ENCODE results near the gene TMEFF2.
A peak's percentile ranks its signal among the peaks of the same experiment; 100 is the strongest.
"Not testable (repeated sequence)": the region's sequence is repeated elsewhere in the genome, so short reads cannot be mapped to it uniquely, and the experiment has no call there.

TMEFF2 gene

DNA sequence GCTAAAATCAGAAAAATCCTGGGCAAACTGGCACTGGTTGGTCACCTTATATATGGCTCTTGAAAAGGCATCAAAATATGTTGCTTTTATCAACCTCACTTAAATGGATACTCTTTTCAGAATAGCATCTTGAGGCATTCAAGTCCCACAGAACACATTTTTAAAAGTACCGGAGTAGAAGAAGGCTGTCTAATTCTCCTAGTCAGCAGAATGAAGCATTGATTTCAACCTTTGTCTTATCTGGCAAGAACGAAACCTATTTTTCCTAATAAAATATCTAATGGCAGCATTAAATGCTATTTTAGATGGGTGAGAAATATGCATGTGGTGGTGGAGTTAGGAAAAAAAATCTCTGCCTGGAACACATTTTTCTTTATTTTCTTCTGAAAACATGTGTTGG lies 27.8 kb downstream of the TMEFF2 start:
- no peak for DNase-seq

DNA sequence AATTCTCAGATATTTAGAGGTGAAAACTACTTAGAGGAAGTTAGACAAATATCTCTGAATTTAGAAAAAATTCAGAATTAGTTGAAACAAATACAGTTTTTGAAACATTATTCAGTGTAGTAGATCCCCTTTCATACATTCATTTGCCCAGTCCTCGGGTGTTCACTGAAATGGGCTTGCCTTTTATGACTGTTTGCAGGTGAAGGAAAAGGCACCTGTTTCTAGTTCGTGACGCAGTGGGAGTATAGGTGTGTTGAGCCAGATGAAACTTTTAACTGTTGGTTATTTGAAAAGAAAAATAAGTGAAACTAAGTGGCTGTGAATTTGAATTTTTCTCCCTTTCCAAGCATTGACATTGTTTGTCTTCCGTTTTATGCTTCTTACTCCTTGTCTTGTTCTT lies 28.9 kb downstream of the TMEFF2 start:
- DNase-seq = no peak

DNA sequence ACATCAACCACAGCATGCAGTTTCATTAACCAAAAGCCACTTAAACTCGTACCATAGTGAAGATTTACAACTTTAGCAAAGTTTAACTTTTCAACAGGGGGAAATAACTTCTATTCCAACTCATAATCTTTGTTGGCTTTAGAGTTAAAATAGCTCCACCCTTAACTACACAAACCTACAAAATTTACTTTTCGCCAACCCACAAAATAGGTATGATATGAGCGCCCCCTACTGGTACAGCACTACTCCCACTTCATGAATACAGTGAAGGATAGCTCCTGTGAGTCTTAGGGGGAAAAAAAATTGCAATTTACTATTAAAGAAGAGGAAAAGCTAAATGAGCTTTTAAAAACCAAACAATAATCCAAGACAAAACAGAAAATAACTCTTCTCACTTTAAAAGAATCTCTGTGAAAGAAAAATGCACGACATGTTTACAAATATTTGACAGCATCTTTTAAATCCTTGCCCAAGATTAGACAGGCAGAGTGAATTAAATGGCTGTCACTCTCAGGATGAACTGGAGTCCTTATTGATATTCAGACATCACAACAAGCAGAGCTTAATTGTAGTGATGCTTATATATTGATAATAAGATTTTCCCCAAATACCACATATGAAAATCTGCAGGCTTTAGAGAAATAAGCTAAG lies 32.2 kb downstream of the TMEFF2 start:
- peak; percentile 73 for DNase-seq

DNA sequence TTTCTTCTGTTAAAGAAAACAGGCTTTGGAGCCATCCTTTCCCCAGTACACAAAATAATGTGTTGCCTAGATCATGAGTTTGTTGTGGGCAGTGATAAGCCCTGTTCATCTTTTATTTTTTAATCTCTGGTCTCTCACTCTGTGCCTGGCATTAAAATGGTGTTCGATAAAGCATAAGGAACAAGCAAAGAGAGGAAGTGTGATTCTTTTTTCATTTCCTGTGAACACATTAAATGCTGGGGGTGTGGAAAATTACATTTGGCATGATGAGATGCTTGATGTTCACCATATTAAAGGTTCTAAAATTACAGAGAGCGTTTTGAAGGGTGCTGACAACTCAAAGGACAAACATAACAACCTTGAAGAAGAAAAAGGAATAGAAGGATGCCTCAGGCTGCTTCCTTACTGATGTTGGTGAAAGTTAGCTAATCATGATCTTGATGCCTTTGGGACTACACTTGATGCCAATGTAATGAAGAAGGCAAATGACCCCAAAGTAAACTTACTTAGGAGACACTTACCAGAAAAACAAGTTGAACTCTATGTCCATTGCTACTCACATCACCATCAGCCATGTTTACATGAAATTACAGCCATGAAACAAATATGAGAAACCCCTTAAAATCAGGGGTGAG lies 33.0 kb downstream of the TMEFF2 start:
- DNase-seq = no peak

DNA sequence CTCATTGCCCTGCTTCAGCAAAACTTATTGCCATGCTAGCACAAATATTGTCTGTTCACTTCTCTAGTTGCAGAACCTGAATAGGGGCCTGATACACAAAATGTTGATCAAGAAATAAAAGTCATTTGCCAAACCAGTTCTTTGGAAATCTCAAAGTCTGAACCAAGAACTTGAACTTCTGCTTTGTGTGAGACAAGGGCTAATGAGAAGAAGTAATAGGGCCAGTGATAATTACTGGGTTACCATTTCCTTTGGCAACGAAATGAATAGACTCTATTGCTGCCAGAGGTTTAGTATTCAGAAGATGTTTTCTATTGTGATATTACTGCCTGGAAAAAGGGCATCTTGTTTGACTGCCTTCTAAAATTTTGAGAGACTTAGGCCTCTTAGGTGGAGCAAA lies 35.0 kb downstream of the TMEFF2 start:
- no peak for DNase-seq

DNA sequence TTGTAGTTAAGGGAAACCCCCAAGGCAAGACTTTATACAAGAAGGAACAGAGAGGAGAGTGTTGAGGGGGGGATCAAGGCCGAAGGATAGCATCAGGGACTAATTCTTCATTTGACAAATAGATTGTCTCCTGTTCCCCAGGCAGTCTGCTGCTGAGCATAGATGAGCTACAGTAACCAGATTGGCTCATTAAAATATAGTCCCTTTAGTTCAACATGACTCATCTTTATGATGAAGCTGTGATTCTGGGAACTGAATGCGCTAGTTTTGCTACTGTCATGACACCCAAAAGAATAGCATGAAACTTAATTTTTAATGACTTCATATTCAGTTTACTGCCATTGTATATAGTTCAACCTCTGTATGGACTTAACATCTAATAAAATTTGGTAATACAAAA lies 35.5 kb downstream of the TMEFF2 start:
- no peak for DNase-seq

DNA sequence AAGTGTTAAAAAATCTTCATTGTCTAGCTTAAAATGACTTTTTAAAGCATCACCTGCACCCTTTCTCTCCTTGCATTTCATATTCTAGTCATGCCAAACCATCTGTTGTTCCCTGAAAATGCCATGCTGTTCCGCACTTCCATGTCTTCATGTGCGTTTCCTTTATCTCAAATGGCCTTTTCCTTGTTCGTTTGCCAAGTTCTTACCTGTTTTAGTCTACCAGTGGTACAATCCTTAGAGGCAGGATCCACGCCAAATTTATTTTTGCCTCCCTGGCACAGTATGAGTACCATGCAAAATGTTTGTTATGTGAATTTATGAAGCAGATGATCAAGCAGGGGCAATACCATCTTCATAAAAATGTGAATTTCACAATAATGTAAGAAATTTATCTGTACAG lies 37.0 kb downstream of the TMEFF2 start:
- no peak for DNase-seq

DNA sequence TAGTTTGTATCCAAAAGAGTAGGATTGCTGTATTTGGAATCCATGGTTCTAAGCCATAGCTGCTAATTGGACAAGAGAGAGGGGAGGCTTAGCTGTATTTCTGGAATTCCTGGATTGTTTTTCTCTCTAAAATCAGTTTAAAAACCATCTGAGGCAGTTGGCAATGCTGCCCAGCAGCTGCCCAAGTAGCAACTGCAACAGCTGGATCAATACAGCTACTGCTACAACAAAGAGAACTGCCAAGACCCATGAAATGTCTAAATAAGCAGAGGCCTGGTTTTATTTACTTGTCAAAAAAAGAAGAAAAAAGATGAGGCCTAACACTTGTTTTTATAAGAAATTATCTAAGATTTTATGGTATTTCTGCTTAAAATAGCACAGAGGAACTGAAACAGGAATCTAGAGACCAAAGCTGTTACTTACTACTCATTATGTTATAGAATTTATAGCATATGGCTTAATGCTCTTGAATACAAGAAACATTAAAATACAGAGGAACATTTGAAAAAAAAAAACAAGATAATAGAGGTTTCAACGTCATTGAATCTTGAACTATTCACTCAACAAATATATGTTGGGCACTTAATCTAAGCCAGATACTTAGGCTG lies 39.1 kb downstream of the TMEFF2 start:
- DNase-seq = no peak

DNA sequence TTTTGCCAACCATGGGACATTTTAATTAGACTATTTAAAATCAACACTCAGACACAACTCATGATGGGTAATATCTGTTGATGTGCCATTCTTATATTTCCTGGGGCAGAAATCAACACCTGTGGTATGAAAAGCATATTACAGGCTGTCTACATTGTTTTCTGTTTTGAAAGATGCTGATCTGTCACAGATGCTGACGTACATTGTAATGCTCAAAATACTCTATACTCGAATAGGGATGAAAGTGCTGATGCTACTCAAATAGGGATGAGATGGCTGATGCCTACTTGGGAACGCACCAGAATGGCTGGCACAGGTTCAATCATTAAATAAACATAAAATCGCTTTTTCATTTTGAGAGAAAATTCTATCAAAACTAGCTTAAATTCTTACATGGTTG lies 41.2 kb downstream of the TMEFF2 start:
- peak; percentile 53 for DNase-seq

DNA sequence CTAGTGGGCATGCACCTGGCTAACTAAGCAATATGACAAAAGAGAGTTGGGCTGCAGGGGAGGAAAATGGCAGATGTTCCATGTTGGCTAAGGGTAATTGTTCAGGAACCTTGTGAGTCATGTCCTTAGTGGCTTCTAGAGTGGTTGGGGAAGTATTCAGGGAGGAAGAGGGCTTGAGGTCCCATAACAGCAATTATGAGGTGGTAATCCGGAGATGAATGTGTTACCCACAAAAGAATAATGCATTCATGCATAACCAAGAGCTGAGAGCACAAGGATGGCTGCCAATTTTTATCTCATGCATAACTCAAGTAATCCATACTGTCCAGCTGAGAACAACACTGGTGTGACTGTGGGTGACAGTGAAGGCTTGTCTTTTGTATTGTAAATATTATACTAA lies 42.9 kb downstream of the TMEFF2 start:
- no peak for DNase-seq

DNA sequence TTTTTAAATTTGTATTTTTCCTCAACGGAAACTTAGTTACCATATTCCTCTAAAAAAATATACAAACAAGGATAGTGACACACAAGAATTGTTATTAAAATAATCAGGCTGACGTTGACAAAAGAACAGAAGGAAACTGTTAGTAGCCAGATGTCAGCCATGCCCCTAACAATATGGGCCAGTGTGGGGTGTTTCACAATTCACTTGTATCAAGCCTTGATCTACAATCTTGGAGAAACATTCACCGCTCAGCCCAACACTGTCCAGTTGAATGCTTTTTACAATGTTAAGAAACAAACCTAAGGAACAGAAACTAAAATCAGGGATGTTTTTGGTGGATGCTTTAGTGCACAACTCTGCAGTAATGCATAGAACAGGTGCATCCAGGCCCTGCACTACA lies 44.6 kb downstream of the TMEFF2 start:
- DNase-seq = no peak

DNA sequence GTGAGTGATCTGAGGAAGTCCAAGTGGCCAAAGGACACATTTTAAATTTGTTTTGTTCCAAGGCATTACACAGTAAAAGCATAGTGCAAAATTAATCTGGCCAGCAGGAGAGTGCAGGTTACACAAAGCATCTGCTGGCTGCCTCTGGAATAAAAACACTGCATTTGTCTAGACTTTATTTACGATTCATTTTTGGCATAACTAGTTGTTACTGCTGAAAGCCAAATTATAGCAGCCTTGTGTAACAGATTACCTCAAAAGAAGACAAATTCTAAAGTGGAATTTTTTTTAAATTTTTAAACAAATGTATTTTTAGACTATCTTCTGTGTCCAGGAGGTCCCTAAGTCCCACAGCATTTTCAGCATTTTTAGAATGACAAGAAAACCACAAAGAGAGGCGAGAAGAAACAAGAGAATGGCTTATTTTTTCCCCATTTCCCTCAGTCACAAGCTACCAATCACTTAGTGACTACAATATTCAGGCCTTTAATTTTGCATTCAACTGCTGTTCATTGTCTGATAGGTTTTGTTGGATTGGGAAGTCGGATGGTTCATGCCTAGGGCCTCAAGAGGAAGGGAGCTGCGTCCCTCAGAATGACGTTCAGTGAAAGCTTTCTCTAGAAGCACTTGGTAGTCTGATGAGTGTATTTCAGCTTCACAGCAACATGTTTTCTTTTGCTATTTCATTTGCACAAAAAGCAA lies 46.0 kb downstream of the TMEFF2 start:
- DNase-seq = no peak

DNA sequence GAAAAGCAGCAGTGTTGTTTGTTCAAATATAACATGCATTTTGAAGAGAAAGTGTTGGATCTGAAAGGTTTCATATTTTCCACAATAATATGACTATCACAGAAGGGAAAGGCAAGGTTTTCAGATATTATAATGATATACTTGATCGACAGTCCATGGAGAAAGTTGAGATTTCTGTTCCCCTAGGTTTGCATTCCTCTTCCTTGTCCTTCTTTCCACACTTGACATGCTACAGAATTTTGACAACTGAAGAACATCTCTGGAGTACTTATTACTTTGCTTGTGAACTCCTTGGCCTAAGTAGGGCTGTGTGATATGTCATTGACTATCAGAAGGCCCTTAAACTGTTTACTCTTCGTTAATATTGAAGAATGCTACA lies 46.5 kb downstream of the TMEFF2 start:
- no peak for DNase-seq

DNA sequence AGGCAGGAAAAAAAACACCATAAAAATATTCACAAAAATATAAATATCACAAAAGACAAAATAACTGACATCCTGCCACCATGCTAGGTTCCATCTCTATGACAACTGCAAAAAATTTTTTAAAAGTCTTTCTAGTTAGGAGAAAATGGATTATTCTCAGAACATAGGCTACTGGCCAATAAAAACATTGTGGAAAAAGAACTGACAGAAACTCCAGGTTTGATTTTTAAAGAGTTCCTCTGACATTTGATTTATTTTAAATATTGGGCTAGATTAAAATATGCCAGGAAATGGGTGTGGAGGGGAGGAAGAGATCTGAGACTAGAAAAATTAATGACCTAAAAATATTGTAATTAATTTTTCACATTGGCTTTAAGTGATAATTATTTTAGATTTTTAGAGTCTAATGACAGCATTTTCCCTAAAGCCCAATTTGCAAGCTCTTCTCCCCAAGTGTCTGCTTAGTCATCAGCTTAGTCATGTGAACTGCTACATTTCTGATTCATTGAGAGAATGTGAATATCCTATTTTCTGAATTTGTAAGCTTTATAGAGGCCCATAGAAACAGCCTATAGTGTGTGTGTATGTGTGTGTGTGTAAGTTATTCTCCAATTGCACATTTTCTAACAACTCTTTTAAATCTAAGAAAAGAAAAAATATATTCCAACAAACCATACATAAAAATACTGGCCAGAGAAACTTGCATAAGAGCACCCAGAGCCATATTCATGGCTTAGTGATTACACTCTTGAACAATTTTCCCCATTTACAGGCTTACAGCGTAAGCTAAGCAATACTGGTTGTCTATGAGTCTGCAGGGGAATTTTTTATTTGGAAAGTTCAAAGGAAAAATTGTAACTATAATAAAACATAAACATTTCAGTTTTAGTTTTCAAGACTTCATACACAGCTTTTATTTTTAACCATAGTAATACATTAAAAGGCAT lies 48.4 kb downstream of the TMEFF2 start:
- no peak for DNase-seq

DNA sequence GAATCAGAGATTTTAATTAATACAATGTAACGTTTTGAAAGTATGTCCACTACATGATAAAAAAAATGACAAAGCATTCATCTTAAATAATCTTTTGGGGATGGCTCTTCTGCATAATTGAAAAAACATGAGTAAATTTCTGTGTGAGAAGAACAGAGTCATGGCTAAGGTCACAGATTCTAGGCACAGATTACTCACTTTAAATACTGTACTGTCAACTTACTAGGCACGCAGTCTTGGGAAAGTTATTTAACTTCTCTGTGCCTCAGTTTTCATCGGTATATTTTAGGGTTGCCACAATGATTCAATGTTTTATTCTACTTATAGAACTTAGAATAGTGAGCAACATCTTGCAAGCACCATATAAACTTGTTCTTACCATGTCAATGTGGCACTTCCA lies 49.2 kb downstream of the TMEFF2 start:
- DNase-seq = no peak

DNA sequence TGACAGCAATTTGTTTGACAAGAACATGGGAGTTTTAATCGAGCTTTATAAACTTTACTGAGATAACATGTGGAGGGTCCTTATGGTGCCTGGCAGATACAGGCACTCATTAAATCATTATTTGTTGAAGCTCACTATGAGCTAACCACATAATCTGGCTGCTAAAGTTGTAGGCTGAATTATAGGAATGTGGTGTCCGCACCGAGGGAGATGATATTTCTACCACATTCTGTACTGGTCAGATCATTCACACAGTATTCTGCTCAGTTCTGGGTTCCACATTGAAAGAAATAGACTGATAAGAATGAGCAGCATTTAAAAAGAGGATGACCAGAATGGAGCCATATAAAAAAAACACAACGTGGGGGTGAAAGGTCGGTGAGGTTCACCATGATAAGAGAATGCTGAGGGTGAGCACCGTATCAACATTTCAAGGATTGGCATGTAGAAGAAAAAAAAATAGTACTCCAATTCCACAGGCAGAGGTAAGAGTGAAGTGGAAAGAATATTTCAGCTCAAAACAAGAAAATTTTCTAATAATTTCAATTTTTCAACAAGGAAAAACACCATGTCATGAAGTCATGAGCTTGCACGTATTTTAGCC lies 54.4 kb downstream of the TMEFF2 start:
- no peak for DNase-seq

DNA sequence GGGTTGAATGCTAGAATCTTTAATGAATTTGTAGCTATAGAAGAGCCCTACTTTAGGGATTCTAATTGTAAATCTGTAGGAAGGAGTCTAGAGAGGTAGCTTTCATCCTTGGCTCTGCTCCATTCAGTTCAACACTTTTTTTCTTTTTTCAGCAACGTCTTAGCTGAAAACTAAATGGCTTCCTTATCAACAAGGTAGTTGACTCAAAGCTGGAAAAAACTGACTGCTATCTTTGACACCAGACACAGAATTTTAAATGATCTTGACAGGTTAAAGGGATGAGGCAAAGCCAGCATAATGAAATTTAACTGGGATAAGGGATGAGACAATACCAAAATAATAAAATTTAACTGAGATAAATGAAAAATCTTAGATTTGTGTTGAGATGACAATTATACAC lies 54.9 kb downstream of the TMEFF2 start:
- no peak for DNase-seq

DNA sequence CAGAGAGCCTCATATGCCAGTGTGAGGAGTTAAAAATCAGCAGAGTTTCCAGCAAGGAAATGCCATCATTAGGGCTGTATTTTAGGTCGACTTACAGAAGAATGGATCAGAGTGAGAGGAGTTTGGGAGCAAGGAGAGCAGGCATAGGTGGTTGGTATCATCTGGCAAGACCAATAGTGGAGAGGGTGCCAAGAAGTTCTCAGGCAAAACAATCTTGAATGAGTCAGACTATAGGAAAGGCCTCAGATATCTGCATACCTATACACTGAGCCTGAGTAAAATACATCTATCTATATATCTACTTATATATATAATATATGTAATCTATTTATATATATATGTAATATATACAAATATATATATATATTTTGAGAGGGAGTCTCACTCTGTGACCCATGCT lies 57.3 kb downstream of the TMEFF2 start:
- no peak for DNase-seq

DNA sequence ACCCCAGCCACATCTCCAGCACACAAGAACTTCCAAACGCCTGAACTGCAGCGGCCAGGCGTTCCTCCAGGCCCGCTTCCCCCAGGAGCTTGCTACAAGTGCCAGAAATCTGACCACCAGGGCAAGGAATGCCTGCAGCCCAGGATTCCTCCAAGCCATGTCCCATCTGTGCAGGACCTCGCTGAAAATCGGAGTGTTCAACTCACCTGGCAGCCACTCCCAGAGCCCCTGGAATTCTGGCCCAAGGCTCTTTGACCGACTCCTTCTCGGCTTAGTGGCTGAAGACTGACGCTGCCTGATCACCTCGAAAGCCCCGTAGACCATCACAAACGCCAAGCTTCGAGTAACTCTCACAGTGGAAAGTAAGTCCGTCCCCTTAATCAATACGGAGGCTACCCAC lies 62.1 kb downstream of the TMEFF2 start:
- not testable (repeated sequence) for DNase-seq

DNA sequence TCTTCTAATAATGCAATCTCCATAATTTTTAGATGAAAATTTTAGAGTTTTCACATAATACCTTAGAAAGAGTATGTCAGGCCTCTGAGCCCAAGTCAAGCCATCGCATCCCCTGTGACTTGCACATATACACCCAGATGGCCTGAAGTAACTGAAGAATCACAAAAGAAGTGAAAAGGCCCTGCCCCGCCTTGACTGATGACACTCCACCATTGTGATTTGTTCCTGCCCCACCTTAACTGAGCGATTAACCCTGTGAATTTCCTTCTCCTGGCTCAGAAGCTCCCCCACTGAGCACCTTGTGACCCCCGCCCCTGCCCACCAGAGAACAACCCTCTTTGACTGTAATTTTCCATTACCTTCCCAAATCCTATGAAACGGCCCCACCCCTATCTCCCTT lies 64.4 kb downstream of the TMEFF2 start:
- not testable (repeated sequence) for DNase-seq

DNA sequence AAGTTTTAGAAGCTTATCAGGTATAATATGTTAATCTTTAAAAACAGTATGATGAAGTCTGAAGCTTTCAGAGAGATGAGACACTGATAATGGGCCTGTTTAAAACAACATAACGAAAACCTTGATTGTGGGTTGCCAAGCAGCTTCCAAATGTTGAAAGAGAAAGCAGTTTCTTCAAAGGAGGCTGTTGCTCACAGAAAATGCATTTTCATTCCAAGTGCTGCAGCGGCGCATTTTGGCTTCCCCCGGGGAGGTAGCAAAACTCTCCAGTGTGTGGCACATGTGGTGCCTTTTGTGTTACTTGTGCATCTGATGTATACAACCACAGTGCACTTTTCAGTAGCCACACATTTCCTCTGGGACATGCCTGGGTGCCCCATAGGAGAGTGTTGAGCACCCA lies 66.1 kb downstream of the TMEFF2 start:
- DNase-seq = no peak

DNA sequence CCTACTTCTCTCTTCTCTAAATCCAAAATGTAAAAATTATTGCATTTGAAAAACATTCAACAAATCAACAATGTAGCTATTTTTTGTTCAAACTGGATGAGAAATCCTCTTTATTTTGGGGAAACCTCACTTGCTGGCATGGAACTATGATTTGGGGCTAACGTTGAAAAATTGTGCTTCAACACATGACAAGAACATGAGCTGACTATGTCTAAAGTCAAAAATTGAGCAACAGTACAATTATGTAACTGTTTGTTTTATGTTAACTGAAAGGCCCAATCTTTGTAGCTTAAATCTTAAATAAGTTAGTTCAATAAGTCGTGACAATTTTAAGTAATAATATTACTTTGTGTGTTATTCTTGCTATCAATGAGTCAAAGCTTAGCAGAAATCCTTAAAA lies 67.3 kb downstream of the TMEFF2 start:
- no peak for DNase-seq

DNA sequence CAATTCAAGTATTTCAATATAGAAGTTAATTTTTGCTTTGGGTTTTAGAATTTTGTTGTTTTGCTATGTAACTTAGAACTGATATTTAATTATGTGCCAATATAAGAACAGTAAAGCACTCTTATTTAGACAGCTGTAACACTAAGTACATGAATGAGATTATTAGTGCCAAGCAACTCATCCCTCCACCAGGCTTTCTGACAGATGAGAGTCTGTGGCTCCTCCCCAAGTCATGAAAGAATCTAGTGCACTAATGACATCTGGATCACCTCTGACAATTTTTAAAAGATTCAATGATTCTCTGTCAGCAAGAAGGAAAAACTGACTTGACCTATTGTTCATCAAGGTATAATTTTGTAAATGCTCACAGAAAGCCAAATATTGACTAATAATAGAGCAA lies 67.8 kb downstream of the TMEFF2 start:
- no peak for DNase-seq

All from RPMI8226 (cell line).